NCI-H1436 (cell line): ENCODE measurements around the gene SCN7A.
"Not testable (repeated sequence)": the region's sequence is repeated elsewhere in the genome, so short reads cannot be mapped to it uniquely, and the experiment has no call there.

Experiments used
- DNase-seq: peaks from one replicate; lab custom pipeline; 2025; lab: John Stamatoyannopoulos, UW

SCN7A gene

DNA sequence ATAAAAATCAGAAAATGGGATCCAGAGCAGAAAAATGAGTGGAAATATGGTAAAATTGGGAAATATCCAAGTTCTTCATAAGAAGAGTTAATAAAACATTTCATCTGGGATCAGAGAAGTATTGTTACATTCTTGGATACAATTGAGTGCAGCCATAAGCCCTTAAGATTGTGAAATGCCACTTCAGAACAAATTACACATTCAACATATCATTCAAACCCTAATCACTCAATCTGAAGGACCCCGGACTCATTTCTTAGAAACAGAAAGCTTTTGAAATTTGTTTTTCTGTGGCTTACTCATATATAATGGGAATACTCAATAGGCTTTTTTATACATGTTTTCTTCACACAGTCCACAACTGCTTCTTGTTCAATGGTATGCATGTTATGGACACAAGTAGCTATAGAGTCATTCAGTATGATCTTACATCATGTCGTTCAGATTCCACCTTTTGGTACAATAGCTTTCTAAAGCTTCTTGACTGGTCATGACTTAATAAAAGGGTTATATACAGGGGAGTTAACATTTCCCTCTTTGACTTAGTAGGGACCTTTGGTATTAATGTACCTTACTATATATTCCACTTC lies 39.9 kb downstream of the SCN7A start:
- DNase-seq = peak; percentile 14

DNA sequence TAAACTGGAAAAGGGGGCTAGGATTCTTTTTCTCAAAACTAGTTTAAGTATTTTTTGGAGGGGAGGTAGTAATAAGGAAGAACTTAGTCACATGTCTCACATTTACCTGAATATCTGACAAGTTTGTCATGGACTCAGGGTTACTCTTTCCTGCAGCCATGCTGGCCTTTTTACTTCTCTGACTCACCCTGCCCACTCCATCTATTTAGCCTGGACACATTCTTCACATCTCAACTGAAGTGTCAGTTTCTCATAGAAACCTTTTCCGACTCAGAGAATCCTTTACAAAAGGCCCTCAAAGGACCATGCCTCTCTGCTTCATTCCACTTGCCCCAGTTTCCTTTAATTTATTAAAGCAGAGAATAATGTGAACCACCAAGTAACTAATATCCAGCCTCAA lies 42.6 kb downstream of the SCN7A start:
- no peak for DNase-seq

- no peak for DNase-seq
Measured at GRCh38 chr2:166449439-166449838, 44.6 kb downstream of the SCN7A start.

- DNase-seq = no peak
Measured at GRCh38 chr2:166448106-166448505, 45.9 kb downstream of the SCN7A start.

DNA sequence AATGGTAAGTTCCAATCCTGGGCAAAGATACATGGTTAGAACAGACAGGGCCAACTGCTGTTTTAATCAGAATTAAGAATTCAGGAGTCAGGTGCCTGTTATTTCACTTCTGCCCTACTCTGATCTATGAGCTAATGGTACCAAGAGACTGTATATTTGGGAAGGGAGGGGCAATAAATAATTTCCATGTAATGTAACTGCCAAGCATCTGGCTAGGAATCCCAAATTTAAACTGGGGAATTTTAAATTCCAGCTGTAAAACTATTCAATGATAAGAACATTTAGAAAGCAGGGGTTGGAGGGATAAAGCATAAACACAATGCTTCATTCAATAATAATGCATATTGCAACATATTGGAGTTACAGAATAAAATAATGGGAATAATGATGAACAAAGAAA lies 49.7 kb downstream of the SCN7A start:
- no peak for DNase-seq

DNA sequence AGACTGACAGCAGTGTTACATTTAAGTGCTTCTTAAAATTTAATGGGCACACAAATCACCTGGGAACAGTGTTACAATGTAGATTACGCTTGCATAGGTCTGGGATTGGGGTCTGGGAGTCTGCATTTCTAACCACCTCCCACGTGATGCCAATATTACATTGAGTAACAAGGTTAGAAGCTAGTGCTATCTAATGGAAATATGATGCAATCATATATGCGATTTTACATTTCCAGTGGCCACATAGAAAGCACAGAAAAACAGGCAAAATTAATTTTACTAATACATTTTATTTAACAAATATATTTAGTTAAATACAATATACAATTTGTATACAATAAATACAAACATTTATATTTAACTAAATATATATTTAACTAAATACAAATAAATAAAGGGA lies 53.7 kb downstream of the SCN7A start:
- no peak for DNase-seq

DNA sequence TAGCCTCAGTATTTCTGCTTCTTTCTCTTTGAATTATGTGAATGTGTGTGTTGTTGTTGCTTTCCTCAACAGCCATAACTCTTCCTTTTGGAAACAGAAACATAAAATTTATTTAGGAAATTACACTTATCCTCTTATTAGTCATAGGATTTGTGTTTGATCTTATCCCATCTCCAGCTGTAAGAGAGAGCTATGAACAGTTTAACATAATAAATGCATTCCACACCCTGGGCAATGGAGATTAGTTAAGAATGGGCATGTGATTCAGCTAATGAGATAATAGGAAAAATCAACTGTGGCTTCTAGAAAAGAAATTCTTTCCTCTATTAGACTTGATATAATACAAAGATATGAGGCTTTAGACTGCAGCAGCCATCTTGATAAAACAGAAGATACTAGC lies 55.0 kb downstream of the SCN7A start:
- no peak for DNase-seq

DNA sequence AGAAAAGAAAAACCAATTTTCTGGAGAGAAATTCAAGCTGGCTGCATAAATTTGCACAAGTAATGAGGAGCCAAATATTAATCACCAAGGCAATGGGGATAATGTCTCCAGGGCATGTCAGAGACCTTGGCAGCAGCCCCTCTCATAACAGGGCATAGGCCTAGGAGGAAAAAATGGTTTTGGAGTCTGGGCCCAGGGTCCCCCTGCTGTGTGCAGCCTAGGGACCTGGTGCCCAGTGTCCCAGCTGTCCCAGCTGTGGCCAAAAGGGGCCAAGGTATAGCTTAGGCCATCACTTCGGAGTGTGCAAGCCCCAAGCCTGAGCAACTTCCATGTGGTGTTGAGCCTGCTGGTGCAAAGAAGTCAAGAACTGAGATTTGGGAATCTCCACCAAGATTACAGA lies 57.1 kb downstream of the SCN7A start:
- no peak for DNase-seq

GRCh38 chr2:166436189-166436588 lies 57.9 kb downstream of the SCN7A start:
- DNase-seq = no peak

DNA sequence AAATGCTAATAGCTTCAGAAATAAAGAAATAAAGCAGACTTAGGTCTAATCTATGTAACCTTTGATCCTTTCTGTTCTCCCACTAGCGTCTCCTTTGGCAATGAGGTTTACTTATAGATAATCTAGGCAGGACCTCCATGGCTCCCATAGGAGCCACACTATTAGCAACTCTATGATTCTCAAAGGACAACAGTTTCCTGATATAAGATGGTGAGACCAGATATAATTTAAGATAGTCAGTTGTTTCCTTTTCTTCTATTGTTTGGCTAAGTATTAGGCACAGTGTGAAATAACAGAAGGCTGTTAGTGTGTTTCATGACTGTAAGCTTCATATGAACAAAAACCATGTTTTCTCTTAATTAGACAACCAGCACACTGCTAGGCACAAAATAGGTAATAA lies 59.6 kb downstream of the SCN7A start:
- no peak for DNase-seq

DNA sequence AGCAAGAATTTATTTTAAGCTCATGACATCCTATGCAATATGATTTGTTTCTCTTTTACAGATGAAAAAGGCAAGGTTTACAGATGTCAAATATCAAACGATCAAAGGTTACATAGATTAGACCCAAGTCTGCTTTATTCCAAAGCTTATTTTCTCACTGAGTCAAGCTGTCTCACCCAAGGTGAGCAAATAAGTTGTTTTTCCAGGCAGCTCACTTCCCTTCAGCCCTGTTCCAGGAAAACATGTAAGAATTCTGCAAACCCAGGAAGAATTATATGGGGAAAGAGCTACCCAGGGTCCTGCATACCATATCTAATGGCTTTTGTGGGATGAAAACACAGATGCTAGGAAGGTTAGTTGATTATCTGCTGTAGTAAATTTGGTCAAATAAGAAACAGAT lies 60.6 kb downstream of the SCN7A start:
- DNase-seq = no peak

GRCh38 chr2:166432331-166432730 lies 61.7 kb downstream of the SCN7A start:
- DNase-seq = no peak

DNA sequence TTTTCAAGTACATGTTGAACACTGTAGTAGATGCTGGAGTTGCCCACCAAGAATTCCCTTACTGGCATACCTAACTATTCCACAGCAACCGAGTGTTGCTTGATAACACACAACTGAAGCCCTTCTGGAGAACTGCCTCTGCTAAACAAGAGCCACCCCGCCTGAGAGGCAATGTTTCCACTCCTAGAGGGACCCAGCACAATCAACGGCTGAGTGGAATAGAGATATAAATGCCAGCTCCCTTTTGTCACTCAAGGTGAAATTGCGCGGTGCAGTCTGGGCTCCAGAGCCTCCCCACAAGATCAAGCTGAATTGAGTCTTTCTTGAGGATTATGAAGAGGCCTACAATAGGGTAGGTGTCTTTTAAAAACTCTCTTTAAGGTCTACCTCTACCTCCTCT lies 69.2 kb downstream of the SCN7A start:
- DNase-seq = no peak

DNA sequence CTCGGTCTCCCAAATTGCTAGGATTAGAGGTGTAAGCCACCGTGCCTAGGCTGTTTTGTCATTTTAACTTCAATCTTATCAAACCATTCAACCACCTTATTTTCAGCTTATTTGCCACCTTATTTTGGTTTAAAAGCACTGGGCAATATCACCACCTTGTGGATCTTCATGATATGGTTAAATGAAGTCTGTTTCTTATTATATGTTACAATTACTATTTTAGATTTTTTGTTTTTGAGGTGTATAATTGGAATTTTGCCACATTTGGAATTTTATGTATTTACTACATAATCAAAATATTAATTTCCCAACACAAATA lies 74.5 kb downstream of the SCN7A start:
- peak; percentile 9 for DNase-seq

GRCh38 chr2:166418853-166419615 lies 75.0 kb downstream of the SCN7A start:
- no peak for DNase-seq

DNA sequence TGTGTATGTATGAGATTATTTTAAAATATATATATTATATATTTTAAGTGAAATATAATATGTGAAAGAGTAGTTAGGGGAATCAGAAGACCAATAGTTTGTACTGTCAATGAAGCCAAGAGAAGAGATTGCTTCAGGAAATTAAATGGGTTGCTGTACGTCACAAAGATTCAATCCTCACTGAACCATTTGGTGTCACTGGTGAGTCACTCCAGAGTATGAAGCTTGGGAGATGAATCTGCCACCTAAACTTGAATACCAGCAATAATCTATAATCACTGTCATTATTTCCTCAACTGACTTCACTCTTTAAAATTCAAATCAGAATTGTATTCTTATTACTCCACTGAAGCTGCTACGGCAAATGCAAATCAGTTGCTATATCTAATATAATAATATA lies 76.4 kb downstream of the SCN7A start:
- peak; percentile 2 for DNase-seq

DNA sequence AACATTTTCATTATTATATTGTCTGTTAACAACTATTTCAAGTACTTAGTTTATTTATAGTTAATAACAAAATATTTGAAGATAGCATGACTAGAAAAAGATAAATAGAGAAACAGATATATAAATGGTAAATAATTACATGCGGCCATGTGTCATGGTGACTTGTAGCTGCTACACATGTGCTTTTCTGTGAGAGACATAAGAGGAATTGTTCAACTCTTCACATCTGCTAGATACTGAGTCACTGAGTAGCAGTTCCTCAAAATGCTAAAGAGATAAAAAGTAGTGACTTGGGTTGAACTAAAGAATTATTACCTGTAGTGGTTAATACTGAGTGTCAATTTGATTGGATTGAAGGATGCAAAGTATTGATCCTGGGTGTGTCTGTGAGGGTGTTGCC lies 80.8 kb downstream of the SCN7A start:
- DNase-seq = no peak

- DNase-seq = no peak
Measured at GRCh38 chr2:166411473-166412230, 82.4 kb downstream of the SCN7A start.

DNA sequence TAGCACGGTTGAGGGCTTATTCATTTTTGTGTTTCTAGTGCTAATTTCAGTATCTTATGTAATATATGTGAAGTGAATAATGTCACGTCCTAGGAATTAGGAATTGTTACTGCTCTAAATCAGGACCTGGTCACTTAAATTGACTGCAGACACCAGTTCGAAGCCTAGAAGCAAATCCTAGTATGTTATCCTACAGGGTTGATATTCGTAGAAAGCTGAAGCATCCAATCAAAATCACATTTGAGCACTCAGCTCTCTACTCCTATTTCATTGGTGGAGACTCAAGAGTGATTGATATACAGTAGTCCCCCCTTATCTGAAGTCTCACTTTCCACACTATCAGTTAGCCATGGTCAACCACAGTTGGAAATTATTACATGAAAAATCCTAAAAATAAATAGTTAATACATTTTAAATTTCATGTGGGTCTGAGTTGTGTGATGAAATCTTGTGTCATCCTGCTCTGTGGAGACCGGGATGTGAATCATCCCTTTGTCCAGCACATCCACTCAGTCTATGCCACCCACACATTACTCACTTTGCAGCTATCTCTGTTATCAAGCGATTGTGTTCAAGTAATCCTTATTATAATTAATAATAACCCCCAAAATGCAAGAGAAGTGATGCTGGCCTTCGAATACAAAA lies 83.1 kb downstream of the SCN7A start:
- no peak for DNase-seq

DNA sequence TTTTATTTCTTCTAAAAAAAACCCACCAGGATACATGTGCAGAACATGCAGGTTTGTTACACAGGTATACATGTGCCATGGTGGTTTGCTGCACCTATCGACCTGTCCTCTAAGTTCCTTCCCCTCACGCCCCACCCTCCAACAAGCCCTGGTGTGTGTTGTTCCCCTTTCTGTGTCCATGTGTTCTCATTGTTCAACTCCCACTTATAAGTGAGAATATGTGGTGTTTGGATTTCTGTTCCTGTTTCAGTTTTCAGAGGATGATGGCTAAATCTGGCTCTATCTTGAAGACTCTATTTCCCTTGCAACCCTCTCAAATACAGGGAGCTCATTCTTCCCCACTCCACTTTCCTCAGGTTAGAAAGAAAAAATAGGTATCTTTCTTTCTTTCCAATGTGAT lies 86.3 kb downstream of the SCN7A start:
- not testable (repeated sequence) for DNase-seq

GRCh38 chr2:166406374-166406773 lies 87.7 kb downstream of the SCN7A start:
- DNase-seq = no peak

GRCh38 chr2:166405569-166405926 lies 88.5 kb downstream of the SCN7A start:
- no peak for DNase-seq
